ENCODE data around the gene ESRRA.

- TF ChIP-seq CTCF (IDR thresholded peaks at IDR 0.05): no peak
- TF ChIP-seq POLR2A (IDR thresholded peaks at IDR 0.05): peak; percentile 4
Measured at GRCh38 chr11:64267207-64267945, 37.9 kb upstream of the ESRRA start.

Data from prostate gland (tissue), 2 donors.